ENCODE data around the gene VCX2.
"Not testable (repeated sequence)": the region's sequence is repeated elsewhere in the genome, so short reads cannot be mapped to it uniquely, and the experiment has no call there.

VCX2 gene

GRCh38 chrX:8171169-8171568, at the start of gene VCX2:
VCX2 (minus strand) TSS chrX:8171267; CDS start chrX:8170643, 624 bp downstream.
- H3K9me3 Mint-ChIP-seq; H3K4me1 Mint-ChIP-seq; H3K4me3 Mint-ChIP-seq; ATAC-seq (ENCODE audit: low read depth); DNase-seq (ENCODE audit: low spot score in 2 of 2); H3K27me3 Mint-ChIP-seq; H3K36me3 Mint-ChIP-seq; H3K27ac Mint-ChIP-seq: not testable (repeated sequence)

- Mint-ChIP-seq H3K27me3 (no peaks in the 10 kb centered on the region), H3K36me3 (no peaks in the 10 kb centered on the region), H3K9me3 (no peaks in the 10 kb centered on the region), H3K4me3 (no peak overlapping the region), H3K27ac (no peak overlapping the region), H3K4me1 (no peaks in the 10 kb centered on the region)
- no peak for ATAC-seq (ENCODE audit: low read depth)
- no peak for DNase-seq (ENCODE audit: low spot score in 2 of 2)
Observed at GRCh38 chrX:8204943-8205342, 33.9 kb upstream of the VCX2 start.

GRCh38 chrX:8204169-8204935, 33.3 kb upstream of the VCX2 start:
- no peaks in the 10 kb centered on the region for H3K9me3 Mint-ChIP-seq
- no peak for ATAC-seq (ENCODE audit: low read depth)
- H3K4me3 Mint-ChIP-seq: no peak overlapping the region

GRCh38 chrX:8201896-8202331, 30.8 kb upstream of the VCX2 start:
- no peaks in the 10 kb centered on the region for H3K4me1 Mint-ChIP-seq
- H3K36me3 Mint-ChIP-seq: no peaks in the 10 kb centered on the region
- H3K4me3 Mint-ChIP-seq: no peak overlapping the region
- no peaks in the 10 kb centered on the region for H3K9me3 Mint-ChIP-seq
- H3K27ac Mint-ChIP-seq: no peak overlapping the region
- no peaks in the 10 kb centered on the region for H3K27me3 Mint-ChIP-seq
- ATAC-seq (ENCODE audit: low read depth): no peak
- no peak for DNase-seq (ENCODE audit: low spot score in 2 of 2)

More at GRCh38 chrX:8204169-8204935, 33.3 kb upstream of the VCX2 start:
- DNase-seq (ENCODE audit: low spot score in 2 of 2): no peak
- H3K4me1 Mint-ChIP-seq: no peaks in the 10 kb centered on the region
- H3K27me3 Mint-ChIP-seq: no peaks in the 10 kb centered on the region
- H3K27ac Mint-ChIP-seq: no peak overlapping the region
- H3K36me3 Mint-ChIP-seq: no peaks in the 10 kb centered on the region

- DNase-seq (ENCODE audit: low spot score in 2 of 2) (no peak), ATAC-seq (ENCODE audit: low read depth) (no peak)
- H3K27me3 Mint-ChIP-seq: no peaks in the 10 kb centered on the region
- H3K4me3 Mint-ChIP-seq: no peak overlapping the region
- H3K9me3 Mint-ChIP-seq: no peaks in the 10 kb centered on the region
- no peaks in the 10 kb centered on the region for H3K36me3 Mint-ChIP-seq
- no peak overlapping the region for H3K27ac Mint-ChIP-seq
- no peaks in the 10 kb centered on the region for H3K4me1 Mint-ChIP-seq
Observed at GRCh38 chrX:8196776-8197175, 25.7 kb upstream of the VCX2 start.

- H3K36me3 Mint-ChIP-seq: no peaks in the 10 kb centered on the region
- no peak overlapping the region for H3K27ac Mint-ChIP-seq
- ATAC-seq (ENCODE audit: low read depth): no peak
- no peak overlapping the region for H3K4me3 Mint-ChIP-seq
- DNase-seq (ENCODE audit: low spot score in 2 of 2): no peak
- no peaks in the 10 kb centered on the region for H3K27me3 Mint-ChIP-seq
- H3K4me1 Mint-ChIP-seq: no peaks in the 10 kb centered on the region
- no peaks in the 10 kb centered on the region for H3K9me3 Mint-ChIP-seq
Observed at GRCh38 chrX:8194216-8194615, 23.1 kb upstream of the VCX2 start.

- no peak for DNase-seq (ENCODE audit: low spot score in 2 of 2)
Observed at GRCh38 chrX:8192276-8192675, 21.2 kb upstream of the VCX2 start.

GRCh38 chrX:8191022-8191421, 20.0 kb upstream of the VCX2 start:
- Mint-ChIP-seq H3K9me3 (no peaks in the 10 kb centered on the region), H3K36me3 (no peaks in the 10 kb centered on the region), H3K27me3 (no peaks in the 10 kb centered on the region), H3K4me3 (no peak overlapping the region), H3K4me1 (no peaks in the 10 kb centered on the region), H3K27ac (no peak overlapping the region)
- ATAC-seq (ENCODE audit: low read depth) (no peak), DNase-seq (ENCODE audit: low spot score in 2 of 2) (no peak)

More at GRCh38 chrX:8192276-8192675, 21.2 kb upstream of the VCX2 start:
- no peak for ATAC-seq (ENCODE audit: low read depth)
- Mint-ChIP-seq H3K4me1 (no peaks in the 10 kb centered on the region), H3K27ac (no peak overlapping the region), H3K27me3 (no peaks in the 10 kb centered on the region), H3K4me3 (no peak overlapping the region), H3K36me3 (no peaks in the 10 kb centered on the region), H3K9me3 (no peaks in the 10 kb centered on the region)

- H3K27ac Mint-ChIP-seq: no peak overlapping the region
- H3K4me3 Mint-ChIP-seq: no peak overlapping the region
- DNase-seq (ENCODE audit: low spot score in 2 of 2): no peak
- H3K9me3 Mint-ChIP-seq: no peaks in the 10 kb centered on the region
- no peaks in the 10 kb centered on the region for H3K27me3 Mint-ChIP-seq
- H3K36me3 Mint-ChIP-seq: no peaks in the 10 kb centered on the region
- no peaks in the 10 kb centered on the region for H3K4me1 Mint-ChIP-seq
- ATAC-seq (ENCODE audit: low read depth): no peak
Observed at GRCh38 chrX:8190341-8190830, 19.3 kb upstream of the VCX2 start.

- H3K4me3 Mint-ChIP-seq: no peak overlapping the region
- H3K4me1 Mint-ChIP-seq: no peaks in the 10 kb centered on the region
- ATAC-seq (ENCODE audit: low read depth) (no peak), DNase-seq (ENCODE audit: low spot score in 2 of 2) (no peak)
- H3K9me3 Mint-ChIP-seq: no peaks in the 10 kb centered on the region
- no peaks in the 10 kb centered on the region for H3K36me3 Mint-ChIP-seq
- no peak overlapping the region for H3K27ac Mint-ChIP-seq
- no peaks in the 10 kb centered on the region for H3K27me3 Mint-ChIP-seq
Observed at GRCh38 chrX:8189096-8189830, 18.2 kb upstream of the VCX2 start.

- H3K4me3 Mint-ChIP-seq: no peak overlapping the region
- H3K9me3 Mint-ChIP-seq: no peaks in the 10 kb centered on the region
- no peaks in the 10 kb centered on the region for H3K36me3 Mint-ChIP-seq
- H3K4me1 Mint-ChIP-seq: no peaks in the 10 kb centered on the region
- no peaks in the 10 kb centered on the region for H3K27me3 Mint-ChIP-seq
- no peak for DNase-seq (ENCODE audit: low spot score in 2 of 2)
- H3K27ac Mint-ChIP-seq: no peak overlapping the region
- ATAC-seq (ENCODE audit: low read depth): no peak
Observed at GRCh38 chrX:8183346-8183745, 12.3 kb upstream of the VCX2 start.

GRCh38 chrX:8179656-8180055, 8.6 kb upstream of the VCX2 start:
- ATAC-seq (ENCODE audit: low read depth) (no peak), DNase-seq (ENCODE audit: low spot score in 2 of 2) (no peak)
- Mint-ChIP-seq H3K4me3 (no peak overlapping the region), H3K9me3 (no peaks in the 10 kb centered on the region), H3K27me3 (no peaks in the 10 kb centered on the region), H3K36me3 (no peaks in the 10 kb centered on the region), H3K27ac (no peak overlapping the region), H3K4me1 (no peaks in the 10 kb centered on the region)

- DNase-seq (ENCODE audit: low spot score in 2 of 2); H3K27ac Mint-ChIP-seq; H3K36me3 Mint-ChIP-seq; ATAC-seq (ENCODE audit: low read depth); H3K4me3 Mint-ChIP-seq; H3K4me1 Mint-ChIP-seq; H3K27me3 Mint-ChIP-seq; H3K9me3 Mint-ChIP-seq: not testable (repeated sequence)
Observed at GRCh38 chrX:8154011-8154410, 17.1 kb downstream of the VCX2 start.

- Mint-ChIP-seq H3K36me3 (no peaks in the 10 kb centered on the region), H3K9me3 (peaks cover 3% of the 10 kb centered on the region)
- no peak for DNase-seq (ENCODE audit: low spot score in 2 of 2)
Observed at GRCh38 chrX:8147226-8147625, 23.8 kb downstream of the VCX2 start.

More at GRCh38 chrX:8147226-8147625, 23.8 kb downstream of the VCX2 start:
- Mint-ChIP-seq H3K4me3 (no peak overlapping the region), H3K4me1 (no peaks in the 10 kb centered on the region), H3K27ac (no peak overlapping the region), H3K27me3 (no peaks in the 10 kb centered on the region)
- ATAC-seq (ENCODE audit: low read depth): no peak

All from memory B cell (primary cell).